Stimulated activated CD4-positive, alpha-beta T cell treated with anti-CD3 and anti-CD28 coated beads, TNF-alpha, amount 100 ng/mL, for 48 hours (primary cell): ENCODE data around the gene PEAK3.

Source experiments
- DNase-seq, 3 donors: peaks; one replicate each; pipeline ENCODE4 v3.0.0-alpha.2; 2020; ENCODE audit warnings: low read depth in 3 of 3

Gene PEAK3

GRCh38 chr19:2315818-2316353 is 33.9 kb upstream of the PEAK3 start:
- DNase-seq: no peak

- no peak for DNase-seq
Observed at GRCh38 chr19:2315121-2315817, 33.3 kb upstream of the PEAK3 start.

GRCh38 chr19:2312820-2313501 is 31.0 kb upstream of the PEAK3 start:
- DNase-seq: no peak

- no peak for DNase-seq
Observed at GRCh38 chr19:2311093-2311492, 29.1 kb upstream of the PEAK3 start.

GRCh38 chr19:2309734-2310362 is 27.9 kb upstream of the PEAK3 start:
- no peak for DNase-seq

- DNase-seq: no peak
Observed at GRCh38 chr19:2308114-2308556, 26.2 kb upstream of the PEAK3 start, which contains the start of gene LINGO3. Gene LINGO3 (minus strand): TSS chr19:2308154. CDS start chr19:2291776, 16,378 bp downstream.

GRCh38 chr19:2307518-2308012 is 25.6 kb upstream of the PEAK3 start:
- DNase-seq: no peak

GRCh38 chr19:2306971-2307370 is 25.0 kb upstream of the PEAK3 start:
- DNase-seq: no peak

GRCh38 chr19:2306281-2306806 is 24.4 kb upstream of the PEAK3 start:
- no peak for DNase-seq

- no peak for DNase-seq
Observed at GRCh38 chr19:2305452-2306280, 23.7 kb upstream of the PEAK3 start.

- no peak for DNase-seq
Observed at GRCh38 chr19:2303211-2303798, 21.3 kb upstream of the PEAK3 start.

- DNase-seq: no peak
Observed at GRCh38 chr19:2302319-2303210, 20.6 kb upstream of the PEAK3 start.

- DNase-seq: no peak
Observed at GRCh38 chr19:2300533-2300932, 18.6 kb upstream of the PEAK3 start.

- DNase-seq: no peak
Observed at GRCh38 chr19:2296141-2296540, 14.2 kb upstream of the PEAK3 start.

GRCh38 chr19:2294687-2295335 is 12.8 kb upstream of the PEAK3 start:
- no peak for DNase-seq

- no peak for DNase-seq
Observed at GRCh38 chr19:2291185-2291751, 9.3 kb upstream of the PEAK3 start.

GRCh38 chr19:2290441-2291184 is 8.6 kb upstream of the PEAK3 start:
- no peak for DNase-seq
